Occipital lobe (tissue), 2 donors: ENCODE results near the gene MTARC2. TPM values are rescaled to one million over a fixed set of nuclear protein-coding genes. Genes with fewer than 3 reads are reported as not detected.

Experiments used
- DNase-seq: peaks from one replicate; lab custom pipeline; 2025; lab: John Stamatoyannopoulos, UW
- total RNA-seq: library from RNA; depleted of rRNA; stranded (reverse); fragments of >200 nt; gene quantifications from one replicate; pipeline ENCODE4 v1.2.3, GENCODE V29; 2014

Gene MTARC2
- total RNA-seq, 1 donor from 2014 or later, result 7.8 TPM

DNA sequence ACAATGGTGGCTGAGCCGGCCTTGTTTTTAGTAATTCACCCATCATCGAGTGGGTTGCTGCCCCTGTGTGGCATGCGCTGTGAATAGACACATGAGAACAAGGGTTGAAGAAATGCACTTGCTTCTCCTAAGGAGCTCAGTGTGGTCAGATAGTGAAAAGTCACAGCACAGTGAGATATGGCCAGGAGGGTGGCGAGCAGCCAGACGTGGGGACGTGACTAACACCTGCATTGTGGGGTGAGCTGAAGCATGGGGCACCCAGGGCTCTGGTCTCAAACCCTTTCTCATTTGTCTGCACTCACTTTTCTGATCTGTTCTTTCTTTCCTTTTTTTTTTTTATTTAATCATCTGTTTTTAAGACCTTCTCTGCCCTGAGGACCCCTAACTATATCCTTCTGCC is 52.1 kb downstream of the MTARC2 start:
- DNase-seq, result no peak

- DNase-seq, result no peak
Measured at GRCh38 chr1:220803401-220804201, 55.5 kb downstream of the MTARC2 start.

DNA sequence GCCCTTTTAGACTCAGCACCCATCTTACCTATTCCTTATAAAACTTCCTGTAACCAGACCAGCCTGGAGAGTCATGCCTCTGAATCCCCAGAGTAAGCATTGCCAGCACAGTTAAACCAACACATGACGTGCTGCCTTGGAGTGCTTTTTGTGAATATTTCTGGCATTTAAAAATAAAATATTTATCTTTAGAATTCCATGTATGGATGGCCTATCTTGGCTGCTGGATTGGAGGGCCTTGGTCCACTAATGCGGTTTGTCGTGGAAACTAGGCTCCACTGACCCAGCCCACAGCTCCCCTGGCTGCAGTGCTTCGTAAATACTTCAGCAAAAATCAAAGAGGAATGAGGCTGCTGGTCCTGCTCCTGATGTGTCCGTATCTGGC is 56.1 kb downstream of the MTARC2 start:
- DNase-seq, result no peak

DNA sequence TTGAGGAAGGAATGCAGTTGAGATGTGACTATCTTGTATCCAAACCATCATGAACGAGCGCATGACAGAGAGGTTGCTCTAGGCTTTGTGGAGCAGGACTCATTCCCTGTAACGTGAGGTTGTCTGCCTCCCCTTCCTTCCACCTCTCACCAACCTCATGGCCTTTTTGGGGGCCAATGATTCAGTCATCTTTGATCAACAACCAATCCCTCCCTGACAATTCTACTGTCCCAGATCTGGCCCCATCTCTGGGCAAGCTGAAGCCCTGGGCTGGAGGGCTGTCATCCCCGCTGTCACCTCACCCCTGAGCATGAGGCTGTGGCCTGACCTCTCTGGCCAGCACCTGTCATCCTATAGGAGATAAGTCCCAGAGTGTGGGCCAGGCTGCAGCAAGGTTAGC is 58.3 kb downstream of the MTARC2 start:
- no peak for DNase-seq

- DNase-seq, result no peak
Measured at GRCh38 chr1:220807726-220808125, 59.6 kb downstream of the MTARC2 start.

GRCh38 chr1:220808345-220809186 is 60.4 kb downstream of the MTARC2 start:
- DNase-seq, result no peak

DNA sequence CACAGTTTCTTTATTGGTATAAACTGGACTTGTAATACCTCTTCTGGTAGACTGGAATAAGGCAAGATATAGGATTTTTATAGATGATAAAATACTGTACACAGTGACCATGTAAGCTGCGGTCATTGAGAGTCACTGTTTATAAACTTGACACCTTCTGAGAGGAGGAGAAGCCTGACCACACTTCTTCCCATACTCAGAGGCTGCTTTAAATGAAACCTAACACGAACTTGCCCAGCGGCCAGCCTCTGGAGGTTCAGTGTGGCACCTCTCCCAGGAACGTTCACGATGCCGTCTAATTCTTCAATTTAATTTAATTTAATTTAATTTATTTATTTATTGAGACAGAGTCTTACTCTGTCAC is 61.0 kb downstream of the MTARC2 start:
- DNase-seq, result no peak

- DNase-seq, result no peak
Measured at GRCh38 chr1:220809704-220810103, 61.6 kb downstream of the MTARC2 start.

DNA sequence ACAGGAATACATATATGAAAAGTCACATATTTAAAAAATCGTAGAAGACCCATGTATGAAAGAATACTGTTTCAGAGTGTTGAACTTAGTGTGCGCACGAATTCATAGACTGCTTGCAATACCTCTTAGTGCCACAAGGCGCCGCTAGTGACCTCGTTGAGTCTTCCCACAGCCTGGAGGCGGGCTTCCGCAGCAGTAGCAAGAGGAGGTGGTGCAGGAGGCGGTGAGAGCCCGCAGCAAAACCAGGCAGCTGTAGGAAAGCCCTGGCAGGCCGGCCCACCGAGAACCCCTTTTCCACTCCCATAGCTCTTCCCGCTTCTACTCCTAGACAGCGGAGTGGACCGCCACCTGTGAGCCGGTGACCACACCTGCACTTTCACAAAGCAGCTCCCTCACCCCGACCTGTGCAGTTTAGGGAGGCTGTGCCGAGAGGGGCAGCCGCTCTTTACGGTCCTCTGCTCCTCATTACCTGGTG is 62.1 kb downstream of the MTARC2 start:
- DNase-seq, result peak; percentile 24

GRCh38 chr1:220810963-220811362 is 62.8 kb downstream of the MTARC2 start:
- DNase-seq, result no peak

GRCh38 chr1:220811695-220812094 is 63.6 kb downstream of the MTARC2 start:
- DNase-seq, result no peak

- DNase-seq, result no peak
Measured at GRCh38 chr1:220812308-220812707, 64.2 kb downstream of the MTARC2 start.

GRCh38 chr1:220813013-220813412 is 64.9 kb downstream of the MTARC2 start:
- DNase-seq, result no peak

- DNase-seq, result no peak
Measured at GRCh38 chr1:220815409-220815808, 67.3 kb downstream of the MTARC2 start.

GRCh38 chr1:220817907-220818306 is 69.8 kb downstream of the MTARC2 start:
- no peak for DNase-seq

DNA sequence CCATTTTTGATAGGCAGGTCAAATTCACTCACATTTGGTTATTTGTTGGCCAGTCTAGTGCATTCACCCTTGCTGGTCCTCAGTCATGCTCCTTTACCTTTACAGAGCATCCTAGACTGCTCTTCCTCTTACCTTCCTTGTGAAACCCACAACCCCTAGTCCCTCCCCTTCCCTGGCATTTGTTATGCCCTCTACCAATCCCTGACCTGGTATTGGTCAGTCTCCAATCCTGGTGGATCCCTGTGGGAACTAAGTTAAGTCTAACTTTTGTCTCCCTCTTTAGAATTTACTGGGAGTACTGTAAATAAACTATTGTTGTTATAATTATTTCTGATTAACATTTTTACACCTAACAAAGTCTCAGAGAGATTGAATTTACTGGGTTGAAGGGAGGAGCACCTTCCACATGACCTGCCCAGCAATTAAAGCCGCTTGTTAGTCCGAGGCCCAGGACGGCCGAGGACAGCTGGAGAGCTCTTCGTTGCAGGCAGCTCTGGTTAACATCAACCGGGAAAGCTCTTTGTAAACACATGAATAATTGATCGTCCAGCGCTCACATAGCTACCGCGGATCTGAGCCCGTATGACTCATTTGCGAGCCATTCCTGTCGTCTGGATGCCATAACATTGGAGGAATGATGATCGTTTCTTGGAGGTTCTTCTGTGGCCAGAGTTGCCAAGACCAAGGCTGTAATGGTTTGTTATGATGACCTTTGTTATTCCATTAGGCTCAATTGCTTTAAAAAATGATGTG is 70.5 kb downstream of the MTARC2 start:
- DNase-seq, result no peak

DNA sequence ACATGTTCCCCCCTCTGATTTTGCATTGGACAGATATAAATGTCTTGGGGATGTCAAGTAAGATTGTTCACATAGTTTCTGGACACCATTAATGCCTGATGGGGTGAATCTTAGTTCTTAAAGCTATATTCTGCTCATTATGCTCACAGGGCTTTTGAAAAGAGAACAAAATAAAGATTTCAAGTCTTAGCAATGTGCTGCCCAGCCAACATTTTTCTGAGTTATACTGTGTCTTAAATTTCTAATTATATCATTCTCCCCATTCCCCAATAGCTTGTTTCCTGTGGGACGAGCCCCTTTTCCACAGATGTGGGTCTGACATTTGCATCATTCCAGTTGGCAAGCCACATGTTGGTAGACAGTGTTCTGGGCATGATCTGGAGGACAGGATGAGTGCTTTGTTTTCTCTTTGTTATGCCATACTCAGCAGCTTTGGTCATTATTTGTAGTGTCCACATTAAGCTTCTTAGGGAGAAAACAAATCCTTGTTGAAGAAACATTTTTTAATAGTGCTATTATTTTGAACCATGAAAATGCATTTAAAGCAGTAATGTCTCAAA is 71.4 kb downstream of the MTARC2 start:
- DNase-seq, result no peak

DNA sequence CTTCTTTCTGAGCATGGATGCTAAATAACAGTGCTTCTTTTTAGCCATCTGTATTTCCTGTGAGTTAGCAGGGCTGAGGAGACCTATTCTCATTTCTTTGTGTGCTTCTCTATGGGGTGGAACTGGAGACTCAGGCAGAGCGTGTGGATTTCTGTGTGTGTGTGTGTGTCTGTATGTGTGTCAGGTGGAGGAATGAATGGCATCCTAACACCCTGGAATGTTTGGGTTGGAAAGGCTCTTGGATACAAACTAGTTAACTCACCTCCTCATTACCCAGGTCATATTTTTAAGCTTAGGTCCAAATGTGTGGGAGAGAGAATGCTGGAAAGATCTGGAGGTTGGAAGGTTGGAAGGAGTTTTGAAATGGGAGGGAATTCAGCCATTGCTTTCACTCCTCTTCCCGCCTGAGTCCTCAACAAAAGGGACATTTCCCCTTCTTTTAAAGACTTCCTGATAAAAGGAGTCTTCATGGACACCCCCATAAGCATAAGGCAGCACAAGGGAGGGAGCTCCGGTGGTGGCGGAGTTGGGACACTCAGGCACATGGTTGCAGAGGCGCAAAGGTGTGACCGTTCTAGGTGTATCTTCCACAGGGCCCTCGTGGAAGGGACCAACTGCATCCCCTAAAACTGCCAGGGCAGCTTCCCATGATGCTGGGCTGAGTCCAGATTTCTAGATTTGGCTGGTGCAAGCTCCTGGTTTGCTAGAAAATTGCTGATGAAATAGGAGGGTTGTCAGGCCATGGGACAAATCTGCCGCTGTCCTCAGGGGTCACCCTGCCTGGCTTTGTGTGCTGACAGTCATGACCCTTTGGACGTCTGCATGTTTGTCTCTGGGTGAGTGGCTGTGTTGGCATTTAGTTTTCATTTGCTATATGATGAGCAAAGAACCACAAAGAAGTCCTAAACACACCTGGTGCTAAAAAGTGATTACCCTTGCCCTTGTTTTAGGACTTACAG is 76.2 kb downstream of the MTARC2 start:
- no peak for DNase-seq

GRCh38 chr1:220825819-220826551 is 77.9 kb downstream of the MTARC2 start:
- DNase-seq, result no peak

DNA sequence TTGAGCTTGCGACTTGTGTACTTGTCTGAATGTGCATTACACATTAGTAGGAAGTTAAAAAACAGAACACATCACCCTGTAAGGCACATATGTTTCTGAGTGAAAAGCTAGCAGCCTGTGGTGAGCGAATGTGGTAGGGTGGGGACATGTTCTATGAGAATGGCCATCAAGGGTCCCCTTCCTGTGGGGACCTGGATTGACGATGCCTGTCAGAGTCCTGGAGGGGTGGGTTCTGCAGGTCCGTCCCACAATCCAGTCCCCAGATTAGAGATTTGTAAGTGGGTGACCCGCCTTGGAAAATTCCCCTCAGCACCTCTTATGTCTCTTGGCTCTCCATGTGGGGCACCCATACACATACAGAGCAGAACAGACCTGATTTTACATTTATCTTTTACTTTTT is 78.6 kb downstream of the MTARC2 start:
- DNase-seq, result no peak
